Subcutaneous adipose tissue (tissue), 4 donors: ENCODE measurements around the gene QPCTL. TPM values are rescaled to one million over a fixed set of nuclear protein-coding genes. Genes with fewer than 3 reads are reported as not detected.

Experiments
- total RNA-seq, 4 donors: library from RNA; depleted of rRNA; stranded (reverse); fragments of >200 nt; gene quantifications; one replicate each; pipeline ENCODE4 v1.1.0, GENCODE V29; 2016
- TF ChIP-seq, protein P1 (sequence below): fragments of 450-650 bp; IDR thresholded peaks from one replicate; pipeline ENCODE4 v1.5.1; 2016; ENCODE audit warnings: low read depth, mild to moderate bottlenecking, control low read depth, antibody characterized with exemption, moderate library complexity

Gene QPCTL
- total RNA-seq, 4 donors from 2014 or later = 1.3 to 8.5 (median 3.3) TPM

DNA sequence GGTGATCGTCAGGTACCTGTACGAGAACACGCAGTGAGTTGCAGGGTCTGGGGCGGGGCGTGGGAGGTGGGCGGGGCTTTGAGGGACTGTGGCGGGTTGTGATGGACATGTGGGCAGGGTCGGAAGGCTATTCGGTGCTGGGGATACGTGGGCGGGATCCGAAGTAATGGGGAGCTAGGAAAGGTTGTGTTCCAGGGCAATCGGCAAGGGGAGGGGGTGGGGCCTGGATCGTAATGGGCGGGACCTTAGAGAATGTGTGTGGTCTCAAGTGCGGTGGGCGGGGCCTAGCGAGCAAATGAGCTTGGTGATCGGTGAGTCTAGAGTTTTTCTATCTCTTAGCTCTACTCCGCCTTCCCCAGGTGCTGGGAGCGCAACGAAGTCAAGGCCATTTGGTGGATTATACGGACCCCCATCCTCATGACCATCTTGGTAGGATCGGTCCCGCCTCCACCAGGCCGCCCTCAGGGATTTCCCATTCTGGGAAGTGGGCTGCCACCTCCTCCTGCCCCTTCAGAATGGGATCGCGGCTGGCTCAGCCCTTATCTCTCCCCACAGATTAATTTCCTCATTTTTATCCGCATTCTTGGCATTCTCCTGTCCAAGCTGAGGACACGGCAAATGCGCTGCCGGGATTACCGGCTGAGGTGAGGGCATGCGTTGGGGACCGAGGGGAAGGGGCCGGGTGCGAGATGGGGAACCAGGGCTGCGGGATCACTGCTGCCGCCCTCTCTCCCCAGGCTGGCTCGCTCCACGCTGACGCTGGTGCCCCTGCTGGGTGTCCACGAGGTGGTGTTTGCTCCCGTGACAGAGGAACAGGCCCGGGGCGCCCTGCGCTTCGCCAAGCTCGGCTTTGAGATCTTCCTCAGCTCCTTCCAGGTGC is 14.9 kb upstream of the QPCTL start:
- TF ChIP-seq, protein P1, sequence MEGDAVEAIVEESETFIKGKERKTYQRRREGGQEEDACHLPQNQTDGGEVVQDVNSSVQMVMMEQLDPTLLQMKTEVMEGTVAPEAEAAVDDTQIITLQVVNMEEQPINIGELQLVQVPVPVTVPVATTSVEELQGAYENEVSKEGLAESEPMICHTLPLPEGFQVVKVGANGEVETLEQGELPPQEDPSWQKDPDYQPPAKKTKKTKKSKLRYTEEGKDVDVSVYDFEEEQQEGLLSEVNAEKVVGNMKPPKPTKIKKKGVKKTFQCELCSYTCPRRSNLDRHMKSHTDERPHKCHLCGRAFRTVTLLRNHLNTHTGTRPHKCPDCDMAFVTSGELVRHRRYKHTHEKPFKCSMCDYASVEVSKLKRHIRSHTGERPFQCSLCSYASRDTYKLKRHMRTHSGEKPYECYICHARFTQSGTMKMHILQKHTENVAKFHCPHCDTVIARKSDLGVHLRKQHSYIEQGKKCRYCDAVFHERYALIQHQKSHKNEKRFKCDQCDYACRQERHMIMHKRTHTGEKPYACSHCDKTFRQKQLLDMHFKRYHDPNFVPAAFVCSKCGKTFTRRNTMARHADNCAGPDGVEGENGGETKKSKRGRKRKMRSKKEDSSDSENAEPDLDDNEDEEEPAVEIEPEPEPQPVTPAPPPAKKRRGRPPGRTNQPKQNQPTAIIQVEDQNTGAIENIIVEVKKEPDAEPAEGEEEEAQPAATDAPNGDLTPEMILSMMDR = no peak

DNA sequence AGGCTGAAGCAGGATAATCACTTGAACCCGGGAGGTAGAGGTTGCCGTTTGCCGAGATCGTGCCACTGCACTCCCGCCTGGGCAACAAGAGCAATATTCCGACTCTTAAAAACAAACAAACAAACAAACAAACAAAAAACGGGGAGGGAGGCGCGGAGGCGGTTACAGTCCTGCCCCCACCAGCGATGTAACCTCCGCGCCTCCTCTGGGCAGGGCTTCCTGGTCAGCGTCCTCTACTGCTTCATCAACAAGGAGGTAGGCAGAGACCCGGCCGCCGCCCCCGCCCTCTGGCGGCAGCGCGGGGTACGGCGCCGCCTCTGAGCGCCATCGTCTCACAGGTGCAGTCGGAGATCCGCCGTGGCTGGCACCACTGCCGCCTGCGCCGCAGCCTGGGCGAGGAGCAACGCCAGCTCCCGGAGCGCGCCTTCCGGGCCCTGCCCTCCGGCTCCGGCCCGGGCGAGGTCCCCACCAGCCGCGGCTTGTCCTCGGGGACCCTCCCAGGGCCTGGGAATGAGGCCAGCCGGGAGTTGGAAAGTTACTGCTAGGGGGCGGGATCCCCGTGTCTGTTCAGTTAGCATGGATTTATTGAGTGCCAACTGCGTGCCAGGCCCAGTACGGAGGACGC is 11.0 kb upstream of the QPCTL start:
- TF ChIP-seq, protein P1 = no peak

DNA sequence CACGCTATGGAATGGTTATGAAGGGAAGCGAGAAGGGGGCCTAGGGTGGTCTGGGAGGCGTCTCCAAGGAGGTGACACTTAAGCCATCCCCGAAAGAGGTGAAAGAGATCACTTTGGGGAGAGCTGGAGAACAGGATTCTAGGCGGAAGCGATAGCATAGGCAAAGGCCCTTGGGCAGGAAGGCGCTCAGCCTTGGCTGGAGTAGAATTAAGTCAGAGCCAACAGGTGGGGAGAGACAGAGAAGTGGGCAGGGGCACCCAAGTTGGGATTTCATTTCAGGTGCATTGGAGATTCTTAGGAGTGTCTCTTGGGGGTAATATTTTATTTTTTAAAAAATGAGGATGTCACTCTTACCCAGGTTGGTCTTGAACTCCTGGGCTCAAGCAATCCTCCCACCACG is 10.3 kb upstream of the QPCTL start:
- TF ChIP-seq, protein P1 = no peak

DNA sequence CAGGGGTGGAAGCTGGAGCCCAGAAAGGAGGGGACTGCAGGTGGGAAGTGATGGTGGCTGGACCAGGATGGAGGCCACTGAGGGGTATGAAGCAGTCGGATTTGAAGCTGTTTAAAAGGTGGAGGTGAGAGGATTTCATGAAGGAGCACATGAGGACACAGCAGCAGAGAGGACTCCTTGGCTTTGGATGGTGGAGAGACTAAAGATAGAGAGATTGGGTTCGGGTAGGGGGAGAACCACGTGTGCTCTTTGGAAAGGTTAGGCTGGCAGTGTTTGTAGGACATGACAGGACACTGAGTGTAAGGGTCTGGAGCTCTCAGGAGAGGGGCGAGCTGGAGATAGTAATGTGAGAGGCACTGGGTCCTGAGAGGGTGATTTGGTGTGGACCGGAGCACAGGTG is 9.6 kb upstream of the QPCTL start:
- TF ChIP-seq, protein P1 = no peak

DNA sequence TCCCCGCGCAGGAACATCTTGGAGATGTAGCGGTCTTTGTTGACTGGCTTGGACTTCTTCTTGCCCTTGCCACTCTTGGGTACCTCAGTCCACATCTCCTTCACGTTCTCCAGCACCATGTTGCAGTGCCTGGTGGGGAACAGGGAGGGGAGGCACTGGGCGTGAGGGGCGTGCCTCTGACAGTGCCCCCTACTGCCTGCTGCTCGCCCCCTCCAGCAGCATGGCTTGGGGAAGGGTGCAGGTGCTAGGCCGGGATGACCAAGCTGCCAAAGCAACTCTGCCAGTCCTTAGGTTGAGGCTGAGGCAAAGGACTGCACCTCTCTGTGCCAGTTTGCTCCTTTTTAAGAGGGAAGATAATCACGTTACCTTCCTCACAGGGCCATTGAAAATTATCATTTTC is 4.9 kb upstream of the QPCTL start:
- TF ChIP-seq, protein P1 = no peak

DNA sequence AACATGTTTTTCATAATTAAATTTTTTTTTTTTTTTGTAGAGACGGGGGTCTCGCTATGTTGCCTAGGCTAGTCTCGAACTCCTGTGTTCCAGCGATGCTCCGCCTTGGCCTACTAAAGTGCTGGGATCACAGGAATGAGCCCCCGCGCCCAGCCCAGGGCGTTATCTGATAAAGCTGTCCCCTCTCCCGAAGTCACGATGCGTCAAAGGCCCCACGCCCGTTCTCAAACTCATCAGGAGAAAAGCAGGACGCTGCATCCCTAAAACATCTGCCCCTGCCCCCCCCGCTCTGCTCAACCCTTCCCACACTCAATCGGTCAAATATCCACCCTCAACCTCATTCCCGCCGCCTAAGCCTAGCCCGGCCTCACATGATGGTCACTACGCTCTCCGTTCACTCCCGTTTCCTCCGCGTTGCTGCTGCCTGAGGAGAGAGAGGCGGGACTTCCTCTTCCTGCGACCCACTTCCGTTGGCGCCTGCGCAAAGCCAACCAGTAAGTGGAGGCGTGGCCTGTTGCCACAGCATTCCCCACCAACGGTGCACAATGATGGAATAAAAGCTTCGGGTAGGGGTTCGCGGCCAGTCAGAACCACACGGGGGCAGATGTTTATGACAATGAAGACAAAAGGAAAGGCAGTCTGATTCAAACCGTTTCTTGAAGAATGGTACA is 815 bp upstream of the QPCTL start, which contains the start of gene SNRPD2:
SNRPD2 (minus strand) TSS at position 438 of the 671 bp plus-strand sequence; CDS start at position 373, 65 bp downstream.
- TF ChIP-seq, protein P1 = no peak
